CD4-positive, alpha-beta T cell treated with Interleukin-6 at 100 ng/mL for 8 hours (primary cell): ENCODE data around the gene SLF2.

Source experiments
- DNase-seq: peaks from one replicate; pipeline ENCODE4 v3.0.0-alpha.2; 2020; ENCODE audit warnings: mixed read lengths, low spot score

SLF2 gene

GRCh38 chr10:100980711-100981110 lies 67.9 kb downstream of the SLF2 start:
- no peak for DNase-seq

- no peak for DNase-seq
Observed at GRCh38 chr10:100981178-100981772, 68.5 kb downstream of the SLF2 start.

DNA sequence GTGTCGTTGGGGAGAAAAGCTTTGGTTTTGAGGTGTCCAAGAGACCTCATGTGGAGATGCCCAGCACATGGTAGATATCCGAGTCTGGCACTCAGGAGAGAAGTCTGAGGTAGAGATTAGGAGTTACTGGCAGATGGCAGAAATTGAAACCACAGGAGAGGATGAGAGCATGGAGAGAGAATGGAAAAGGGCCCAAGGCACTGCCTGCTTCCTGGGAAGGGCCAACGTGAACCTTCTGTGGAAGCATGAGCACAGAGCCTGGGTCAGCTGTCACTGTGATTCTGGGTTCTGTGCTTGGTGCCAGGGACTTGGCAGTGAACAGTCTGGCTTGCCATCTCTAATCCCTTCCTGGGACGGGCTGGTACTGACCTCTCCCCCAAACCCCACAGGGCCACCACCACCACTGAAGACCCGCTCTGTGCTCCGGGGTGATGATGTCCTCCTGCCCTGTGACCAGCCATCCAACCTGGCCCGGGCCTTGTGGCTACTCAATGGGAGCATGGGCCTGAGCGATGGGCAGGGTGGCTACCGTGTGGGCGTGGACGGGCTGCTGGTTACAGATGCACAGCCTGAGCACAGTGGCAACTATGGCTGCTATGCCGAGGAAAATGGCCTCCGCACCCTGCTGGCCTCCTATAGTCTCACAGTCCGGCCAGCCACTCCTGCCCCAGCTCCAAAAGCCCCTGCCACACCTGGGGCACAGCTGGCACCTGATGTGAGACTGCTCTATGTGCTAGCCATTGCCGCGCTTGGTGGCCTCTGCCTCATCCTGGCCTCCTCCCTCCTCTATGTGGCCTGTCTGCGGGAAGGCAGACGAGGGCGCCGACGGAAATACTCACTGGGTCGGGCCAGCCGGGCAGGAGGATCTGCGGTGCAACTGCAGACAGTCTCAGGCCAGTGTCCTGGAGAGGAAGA lies 70.4 kb downstream of the SLF2 start:
- no peak for DNase-seq

- no peak for DNase-seq
Observed at GRCh38 chr10:100983868-100984671, 71.3 kb downstream of the SLF2 start.

GRCh38 chr10:100984672-100985177 lies 72.0 kb downstream of the SLF2 start:
- DNase-seq = no peak

- no peak for DNase-seq
Observed at GRCh38 chr10:100985336-100985735, 72.6 kb downstream of the SLF2 start.

GRCh38 chr10:100986623-100986951 lies 73.8 kb downstream of the SLF2 start:
- DNase-seq = no peak

DNA sequence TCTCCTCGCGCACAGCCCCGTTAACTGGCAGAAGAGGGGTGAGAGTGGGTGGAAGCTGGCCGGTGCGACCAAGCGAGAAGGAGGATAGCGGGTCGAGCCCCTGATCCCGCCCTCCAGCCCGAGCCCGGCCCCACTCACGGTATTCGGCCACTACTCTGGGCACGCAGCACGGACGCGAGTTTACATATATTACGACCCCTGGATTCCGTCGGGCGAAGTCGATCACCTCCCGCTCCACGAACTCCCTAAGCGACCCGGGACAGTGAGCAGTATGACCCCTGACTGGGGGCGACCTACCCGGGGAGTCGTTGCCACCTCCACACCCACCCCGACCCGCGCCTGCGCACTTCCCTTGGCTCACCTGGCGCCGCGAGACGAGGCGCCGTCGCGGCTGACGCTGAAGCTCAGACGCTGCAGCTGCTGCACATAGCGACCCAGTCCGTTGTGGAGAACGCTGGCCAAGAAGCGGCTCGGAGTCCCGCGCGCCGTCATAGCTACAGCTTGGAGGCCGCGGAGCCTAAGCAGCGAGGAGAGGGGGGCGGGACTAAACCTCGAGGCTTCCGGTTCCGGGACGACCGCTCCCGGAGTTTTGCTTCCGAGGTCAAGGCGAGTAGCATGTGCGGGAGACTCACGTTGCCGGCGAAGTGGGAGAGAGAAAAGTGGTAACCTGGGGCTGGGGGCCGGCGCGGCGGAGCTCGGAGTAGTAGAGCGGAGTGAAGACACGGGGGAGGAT lies 74.4 kb downstream of the SLF2 start, which contains the start of the genes MRPL43 and TWNK:
Gene MRPL43, minus strand, starts transcription at position 546 of the 733 bp plus-strand sequence. Its CDS starts 54 bp downstream, at position 492.
Gene TWNK, plus strand, starts transcription at position 592 of the 733 bp plus-strand sequence. CDS start 668 bp downstream, outside the sequence.
- peak; percentile 82 for DNase-seq

- DNase-seq = no peak
Observed at GRCh38 chr10:100987685-100988049, 74.9 kb downstream of the SLF2 start.

DNA sequence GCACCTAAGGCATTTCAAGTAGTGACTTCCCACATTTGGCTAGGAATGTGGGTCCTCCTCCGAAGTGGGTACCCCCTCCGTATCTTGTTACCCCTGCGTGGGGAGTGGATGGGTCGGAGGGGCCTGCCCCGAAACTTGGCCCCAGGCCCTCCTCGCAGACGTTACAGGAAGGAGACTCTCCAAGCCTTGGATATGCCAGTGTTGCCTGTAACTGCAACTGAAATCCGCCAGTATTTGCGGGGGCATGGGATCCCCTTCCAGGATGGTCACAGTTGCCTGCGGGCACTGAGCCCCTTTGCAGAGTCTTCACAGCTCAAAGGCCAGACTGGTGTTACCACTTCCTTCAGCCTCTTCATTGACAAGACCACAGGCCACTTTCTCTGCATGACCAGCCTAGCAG lies 75.4 kb downstream of the SLF2 start:
- DNase-seq = no peak

DNA sequence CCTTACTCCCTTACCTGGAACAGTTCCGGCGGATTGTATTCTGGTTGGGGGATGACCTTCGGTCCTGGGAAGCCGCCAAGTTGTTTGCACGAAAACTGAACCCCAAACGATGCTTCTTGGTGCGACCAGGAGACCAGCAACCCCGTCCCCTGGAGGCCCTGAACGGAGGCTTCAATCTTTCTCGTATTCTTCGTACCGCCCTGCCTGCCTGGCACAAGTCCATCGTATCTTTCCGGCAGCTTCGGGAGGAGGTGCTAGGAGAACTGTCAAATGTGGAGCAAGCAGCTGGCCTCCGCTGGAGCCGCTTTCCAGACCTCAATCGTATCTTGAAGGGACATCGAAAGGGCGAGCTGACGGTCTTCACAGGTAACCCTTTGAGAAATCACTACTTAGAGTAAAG lies 76.3 kb downstream of the SLF2 start:
- no peak for DNase-seq

DNA sequence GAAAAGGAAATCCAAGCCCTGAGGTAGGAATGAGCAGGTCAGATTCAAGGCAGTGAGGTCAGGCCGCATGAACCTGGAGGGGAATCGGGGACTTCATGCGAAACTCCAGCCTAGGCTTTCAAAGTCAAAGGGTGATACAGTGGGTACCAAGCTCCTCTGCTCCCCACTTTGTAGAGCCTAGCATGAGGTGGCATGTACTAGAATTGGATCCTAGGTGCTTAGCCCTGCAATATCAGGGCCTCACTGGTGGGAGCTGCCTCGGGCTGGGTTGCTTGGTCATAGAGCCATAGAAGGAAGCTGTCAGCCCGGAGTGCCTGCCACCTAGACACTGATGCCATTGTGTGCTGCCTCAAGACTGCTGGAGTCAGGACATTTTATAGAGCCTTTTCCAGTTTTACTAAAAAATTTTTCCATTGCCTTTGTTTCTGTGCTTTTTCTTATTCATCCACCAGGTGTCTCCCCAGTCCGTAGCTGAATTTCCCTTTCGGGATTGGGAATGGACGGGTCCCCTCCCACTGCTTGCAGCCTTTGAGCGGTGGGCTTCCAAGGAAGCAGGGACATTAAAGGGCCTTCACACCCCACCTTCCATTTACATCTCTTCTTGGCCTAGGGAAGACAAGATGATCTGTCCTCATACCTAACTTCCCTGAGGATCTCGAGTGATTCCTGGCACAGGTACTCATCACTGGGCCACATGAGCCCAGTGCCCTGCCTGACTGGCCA lies 81.4 kb downstream of the SLF2 start:
- DNase-seq = no peak

DNA sequence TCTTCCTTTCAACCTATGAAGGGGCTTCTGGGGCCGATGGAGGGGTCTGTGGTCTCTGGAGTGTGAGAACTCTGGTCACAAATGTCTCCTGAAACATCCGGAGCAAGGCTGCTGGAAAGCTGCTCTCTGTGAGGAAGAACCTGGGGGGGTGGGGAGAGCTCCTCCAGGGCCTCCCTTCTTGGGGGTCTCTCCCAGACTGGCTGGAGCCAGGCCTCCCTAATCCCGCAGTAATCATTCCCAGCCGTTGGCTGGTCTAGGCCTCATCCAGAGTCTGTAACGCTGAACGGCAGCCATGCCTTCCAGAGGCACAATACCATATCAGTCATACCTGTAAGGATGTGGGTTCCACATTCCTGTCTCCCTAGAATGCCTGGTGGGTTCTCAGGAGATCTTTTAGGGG lies 82.4 kb downstream of the SLF2 start:
- DNase-seq = no peak

- DNase-seq = peak; percentile 18
Observed at GRCh38 chr10:100996678-100997359, 84.1 kb downstream of the SLF2 start.

GRCh38 chr10:100997360-100998182 lies 84.8 kb downstream of the SLF2 start:
- DNase-seq = peak; percentile 61

DNA sequence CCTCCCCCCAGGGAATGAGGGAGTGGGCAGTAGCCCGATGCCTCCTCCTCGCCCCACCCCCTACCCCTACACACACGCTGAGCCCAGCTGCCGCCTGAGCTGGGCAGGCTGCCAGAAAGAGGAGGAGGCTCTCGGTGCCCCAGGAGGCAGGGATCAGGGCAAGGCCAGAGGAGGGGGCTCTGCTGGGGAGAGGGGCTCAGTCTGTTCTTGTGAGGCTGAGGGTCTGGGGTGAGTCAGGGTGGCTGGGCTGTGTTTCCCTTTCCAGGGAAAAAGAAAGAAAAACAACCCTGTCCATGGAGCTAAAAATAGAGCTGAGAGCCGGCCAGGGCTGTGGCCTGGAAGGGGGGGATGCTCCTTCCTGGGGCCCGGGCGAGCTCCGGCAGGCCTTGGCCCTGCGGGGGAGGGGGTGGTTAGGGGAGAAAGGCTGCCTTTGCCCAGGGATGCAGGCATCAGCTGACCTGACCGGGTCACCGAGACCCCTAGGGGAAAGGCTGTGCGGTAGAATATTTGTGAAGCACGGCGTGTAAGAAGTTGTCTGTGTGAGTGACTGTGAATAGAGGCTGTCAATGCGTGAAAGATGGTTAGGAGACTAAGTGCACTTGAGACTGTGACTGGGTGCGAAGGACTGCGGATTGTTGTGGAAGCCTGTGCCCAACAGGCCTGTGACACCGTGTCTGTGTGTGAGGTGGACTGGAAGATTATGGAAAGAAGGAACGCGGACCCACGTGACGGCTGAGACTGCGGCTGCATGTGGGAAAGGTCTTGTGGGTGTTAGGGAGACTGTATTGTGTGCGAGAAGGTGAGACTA lies 85.6 kb downstream of the SLF2 start:
- peak; percentile 65 for DNase-seq

GRCh38 chr10:100998991-100999741 lies 86.4 kb downstream of the SLF2 start:
- DNase-seq = peak; percentile 69

- DNase-seq = no peak
Observed at GRCh38 chr10:100999742-101000126, 87.0 kb downstream of the SLF2 start, which contains the start of gene LZTS2. TSS of gene LZTS2 (plus strand) at chr10:100999808. CDS start at chr10:101002539, 2,731 bp downstream.
